ENCODE data around the gene DNAJC15. TPM values are rescaled to one million over a fixed set of nuclear protein-coding genes. Genes with fewer than 3 reads are reported as not detected.

Gene DNAJC15
- total RNA-seq, 1 experiment from 2014 or later, result 10.8 TPM

GRCh38 chr13:43071824-43072223 is 48.4 kb downstream of the DNAJC15 start:
- ChIA-PET RAD21 (ENCODE audit: low non-redundant PET in 1 of 2, low total read pairs in 2 of 2, uncharacterized antibody in 2 of 2, unreplicated experiment in 2 of 2) (no interaction called here), POLR2A (no interaction called here), CTCF (no interaction called here)
- H3K27me3 ChIP-seq (ENCODE audit: insufficient read depth, low read length), result no peaks in the 10 kb centered on the region
- ATAC-seq (no peak), DNase-seq (ENCODE audit: low read depth, low spot score) (no peak)
- H2AFZ ChIP-seq (ENCODE audit: low read depth, low read length, poor library complexity, severe bottlenecking), result no peak overlapping the region
- H3K9ac ChIP-seq (ENCODE audit: low read length), result no peak overlapping the region
- H3K9me3 ChIP-seq (ENCODE audit: control insufficient read depth in 1 of 2, insufficient read depth in 1 of 2, low read depth in 1 of 2, low read length in 2 of 2), result no peaks in the 10 kb centered on the region
- intact Hi-C loops (cut with micrococcal nuclease), result no loop called here
- no peaks in the 10 kb centered on the region for H4K20me1 ChIP-seq (ENCODE audit: insufficient read depth)
- no peaks in the 10 kb centered on the region for H3K79me2 ChIP-seq (ENCODE audit: insufficient read depth, low read length)
- TF ChIP-seq JUND (IDR thresholded peaks at IDR 0.05), result no peak
- TF ChIP-seq CEBPB (IDR thresholded peaks at IDR 0.05; ENCODE audit: low read depth), result no peak
- no peak for TF ChIP-seq ZBTB33 (IDR thresholded peaks at IDR 0.05; ENCODE audit: extremely low read depth, insufficient replicate concordance, low read length)
- no peak for TF ChIP-seq SRF (IDR thresholded peaks at IDR 0.05; ENCODE audit: low read depth)
- no peak for TF ChIP-seq ATF3 (IDR thresholded peaks at IDR 0.05)
- no peak for TF ChIP-seq CTCF (IDR thresholded peaks at IDR 0.05 in 2 of 3, conservative IDR thresholded peaks at IDR 0.05 in 1 of 3; ENCODE audit: borderline replicate concordance in 1 of 3, insufficient read depth in 1 of 3, low read depth in 2 of 3, low read length in 2 of 3)
- no peak for TF ChIP-seq POLR2AphosphoS5 (IDR thresholded peaks at IDR 0.05; ENCODE audit: low read depth, low read length)
- TF ChIP-seq POLR2A (IDR thresholded peaks at IDR 0.05; ENCODE audit: borderline replicate concordance, extremely low read depth, insufficient read depth, insufficient read length), result no peak
- TF ChIP-seq SIN3A (IDR thresholded peaks at IDR 0.05; ENCODE audit: low read depth), result no peak
- no peak for TF ChIP-seq SP1 (IDR thresholded peaks at IDR 0.05; ENCODE audit: low read depth)
- TF ChIP-seq RAD21 (IDR thresholded peaks at IDR 0.05; ENCODE audit: low read depth), result no peak
- TF ChIP-seq REST (IDR thresholded peaks at IDR 0.05; ENCODE audit: low read depth), result no peak
- TF ChIP-seq EZH2phosphoT487 (IDR thresholded peaks at IDR 0.05; ENCODE audit: borderline replicate concordance), result no peak
- TF ChIP-seq CBX3 (IDR thresholded peaks at IDR 0.05; ENCODE audit: low read depth), result no peak
- no peak for TF ChIP-seq FOSL1 (IDR thresholded peaks at IDR 0.05; ENCODE audit: low read depth)
- no peak for TF ChIP-seq EZH2 (IDR thresholded peaks at IDR 0.05)
- TF ChIP-seq ELF1 (IDR thresholded peaks at IDR 0.05; ENCODE audit: borderline replicate concordance, low read depth), result no peak
- H3K36me3 ChIP-seq (ENCODE audit: control insufficient read depth in 1 of 2, insufficient read depth in 2 of 2, low read length in 2 of 2), result no peaks in the 10 kb centered on the region; a peak in 1 of 4 replicates
- H3K4me2 ChIP-seq (ENCODE audit: low read length), result no peak overlapping the region
- H3K4me1 ChIP-seq (ENCODE audit: control insufficient read depth in 1 of 2, insufficient read depth in 2 of 2, low read length in 2 of 2), result no peaks in the 10 kb centered on the region
- no peak overlapping the region for H3K4me3 ChIP-seq (replicated peaks in 1 of 2; ENCODE audit: low read depth in 1 of 2, low read length in 2 of 2)
- H3K9me2 ChIP-seq (ENCODE audit: insufficient read depth), result no peaks in the 10 kb centered on the region
- no peak overlapping the region for H3K27ac ChIP-seq (ENCODE audit: low read depth, low read length)
- no TSS peak for BruUV-seq (replicated peaks)

Measured in HCT116 (cell line).